Fibroblast of lung (primary cell): ENCODE results near the gene NCL.

Experiments used
- CTCF ChIP-seq, 2 donors: IDR thresholded peaks in 1 of 2; conservative IDR thresholded peaks in 1 of 2; 1 replicate in 1 of 2; 2 replicates in 1 of 2; pipeline ENCODE4 v1.5.1; 2011 to 2012; ENCODE audit warnings: low read length in 2 of 2, control low read depth in 1 of 2, inconsistent platforms in 1 of 2, low read depth in 1 of 2, mild to moderate bottlenecking in 1 of 2
- EZH2 ChIP-seq: IDR thresholded peaks from 2 replicates; pipeline ENCODE4 v1.5.1; 2012; ENCODE audit warnings: low read length, control low read depth, mild to moderate bottlenecking; ENCODE audit errors: missing control alignments

DNA sequence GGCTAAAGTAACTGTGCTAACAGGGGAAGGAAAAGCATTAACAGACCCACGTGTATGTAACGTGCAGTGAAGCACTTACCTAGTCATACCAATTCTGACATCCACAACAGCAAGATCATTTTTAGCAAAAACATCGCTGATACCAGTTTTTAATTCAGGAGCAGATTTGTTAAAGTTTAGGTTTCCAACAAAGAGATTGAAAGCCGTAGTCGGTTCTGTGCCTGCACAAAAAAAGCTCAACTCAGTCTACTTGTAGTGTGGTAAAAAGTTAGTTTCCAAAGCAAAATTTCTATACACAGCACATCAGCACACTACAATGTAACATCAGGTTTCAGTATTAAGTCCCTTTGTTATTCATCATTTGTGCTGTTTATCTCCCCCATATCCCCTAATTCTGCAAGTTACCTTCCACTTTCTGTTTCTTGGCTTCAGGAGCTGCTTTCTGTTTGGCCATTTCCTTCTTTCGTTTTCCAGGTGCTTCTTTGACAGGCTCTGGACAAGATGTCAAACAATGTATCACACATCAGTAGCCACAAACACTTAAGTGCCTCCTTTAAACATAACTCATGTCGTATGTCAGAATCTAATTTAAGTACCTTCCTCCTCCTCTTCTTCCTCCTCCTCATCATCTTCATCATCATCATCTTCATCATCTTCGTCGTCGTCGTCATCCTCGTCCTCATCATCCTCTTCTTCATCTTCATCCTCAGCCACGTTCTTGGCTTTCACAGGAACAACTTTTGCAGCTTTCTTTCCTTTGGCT is 4.0 kb downstream of the NCL start:
- TF ChIP-seq CTCF (conservative IDR thresholded peaks at IDR 0.05 in 1 of 2, IDR thresholded peaks at IDR 0.05 in 1 of 2; ENCODE audit: low read depth in 1 of 2, low read length in 2 of 2) (no peak), EZH2 (no peak)
